NCI-H2196 (cell line): ENCODE measurements around the gene CD81.

Source experiments
- DNase-seq: peaks from one replicate; lab custom pipeline; 2025; ENCODE audit not compliant: unreplicated experiment; lab: John Stamatoyannopoulos, UW

Gene CD81

DNA sequence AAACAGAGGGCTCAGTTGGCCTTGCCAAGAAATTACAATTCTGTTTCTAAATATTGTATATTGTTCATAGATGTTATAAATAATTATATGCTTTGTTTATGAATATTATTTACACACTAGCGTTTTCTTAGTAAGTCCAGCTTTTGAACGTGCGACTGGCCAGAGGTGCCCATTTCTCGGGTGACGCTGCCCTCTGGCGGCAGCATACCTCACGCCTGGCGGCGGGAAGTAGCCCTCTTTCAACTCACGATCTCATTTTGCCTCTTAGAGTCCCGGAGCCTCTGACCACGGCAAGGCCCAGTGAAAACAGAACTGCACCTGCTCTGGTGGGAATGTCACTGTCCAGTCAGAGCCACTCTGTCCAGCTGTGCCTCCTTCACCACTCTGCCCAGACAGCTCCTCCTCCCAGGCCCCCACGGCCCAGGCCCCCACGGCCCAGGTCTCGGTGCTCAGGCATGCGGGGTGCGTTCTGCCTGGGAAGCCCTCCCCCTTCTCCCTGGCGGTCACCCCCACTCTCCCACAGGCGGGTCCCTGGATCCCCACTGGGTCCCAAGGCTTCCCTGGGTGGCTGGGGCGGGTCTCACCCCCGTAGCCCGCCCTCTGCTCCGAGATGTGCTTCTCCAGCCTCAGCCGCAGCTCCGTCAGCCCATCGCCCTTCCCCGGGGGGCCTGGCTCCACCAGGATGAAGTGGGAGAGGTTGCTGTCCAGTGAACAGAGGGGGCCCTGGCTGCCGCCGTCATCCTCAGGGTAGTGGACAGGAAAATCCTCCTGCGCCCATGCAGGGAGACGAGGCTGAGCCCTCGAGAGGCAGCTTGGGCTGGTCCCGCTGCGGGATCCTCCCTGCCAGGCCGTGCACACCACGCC, 42.8 kb downstream of the CD81 start:
- DNase-seq = peak; percentile 81

GRCh38 chr11:2420502-2421225, 43.6 kb downstream of the CD81 start:
- peak; percentile 86 for DNase-seq

DNA sequence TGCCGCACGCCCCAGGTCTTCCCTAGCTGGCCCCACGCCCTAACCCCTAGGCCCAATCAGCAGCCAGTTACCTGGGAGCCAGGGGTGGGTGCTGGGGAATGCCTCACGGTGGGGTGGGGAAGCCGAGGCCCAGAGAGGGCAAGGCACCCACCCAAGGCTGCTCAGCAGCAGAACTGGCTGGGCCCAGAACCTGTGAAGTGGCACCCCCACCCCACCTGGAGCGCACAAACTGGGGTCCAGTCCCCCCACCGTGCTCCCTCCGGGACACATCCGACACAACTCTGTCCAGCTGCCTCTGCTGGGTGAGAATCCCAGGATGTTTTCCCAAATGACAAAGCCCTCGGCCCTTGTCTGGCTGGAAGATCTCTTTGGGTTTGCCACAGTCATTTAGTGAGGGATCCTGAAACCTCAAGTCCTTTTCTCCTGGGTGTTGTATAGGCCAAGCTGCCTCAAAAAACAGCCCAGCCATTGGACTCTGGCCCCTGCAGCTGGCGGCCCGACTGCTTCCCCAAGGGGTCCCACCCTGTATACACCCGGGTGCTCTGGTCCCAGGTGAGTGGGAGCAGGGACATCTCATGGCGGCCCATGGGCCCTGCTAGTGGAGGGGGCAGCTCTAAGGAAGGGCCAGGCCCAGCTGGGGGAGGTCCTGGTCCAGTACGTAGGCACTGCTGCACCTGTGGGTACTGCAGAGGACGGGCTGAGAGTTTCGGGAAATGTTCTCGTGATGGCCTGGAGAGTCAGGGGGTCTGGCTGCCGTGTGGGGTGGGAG, 44.3 kb downstream of the CD81 start:
- DNase-seq = no peak

DNA sequence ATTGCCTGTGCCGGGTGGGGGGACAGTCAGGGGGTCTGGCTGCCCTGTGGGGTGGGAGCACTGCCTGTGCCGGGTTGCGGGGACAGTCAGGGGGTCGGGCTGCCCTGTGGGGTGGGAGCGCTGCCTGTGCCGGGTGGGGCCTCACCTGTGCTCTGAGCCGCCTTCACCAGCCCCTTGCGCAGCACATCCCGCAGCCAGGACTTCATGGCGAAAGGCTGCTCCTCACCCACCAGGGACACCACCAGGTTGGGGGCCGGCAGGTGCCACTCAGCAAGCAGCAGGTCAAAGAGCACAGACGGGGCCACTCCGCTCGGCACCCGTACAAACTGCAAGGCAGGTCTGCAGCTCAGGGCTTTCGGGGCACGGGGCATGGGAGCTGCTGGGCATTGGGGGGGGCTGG, 44.9 kb downstream of the CD81 start:
- DNase-seq = no peak

DNA sequence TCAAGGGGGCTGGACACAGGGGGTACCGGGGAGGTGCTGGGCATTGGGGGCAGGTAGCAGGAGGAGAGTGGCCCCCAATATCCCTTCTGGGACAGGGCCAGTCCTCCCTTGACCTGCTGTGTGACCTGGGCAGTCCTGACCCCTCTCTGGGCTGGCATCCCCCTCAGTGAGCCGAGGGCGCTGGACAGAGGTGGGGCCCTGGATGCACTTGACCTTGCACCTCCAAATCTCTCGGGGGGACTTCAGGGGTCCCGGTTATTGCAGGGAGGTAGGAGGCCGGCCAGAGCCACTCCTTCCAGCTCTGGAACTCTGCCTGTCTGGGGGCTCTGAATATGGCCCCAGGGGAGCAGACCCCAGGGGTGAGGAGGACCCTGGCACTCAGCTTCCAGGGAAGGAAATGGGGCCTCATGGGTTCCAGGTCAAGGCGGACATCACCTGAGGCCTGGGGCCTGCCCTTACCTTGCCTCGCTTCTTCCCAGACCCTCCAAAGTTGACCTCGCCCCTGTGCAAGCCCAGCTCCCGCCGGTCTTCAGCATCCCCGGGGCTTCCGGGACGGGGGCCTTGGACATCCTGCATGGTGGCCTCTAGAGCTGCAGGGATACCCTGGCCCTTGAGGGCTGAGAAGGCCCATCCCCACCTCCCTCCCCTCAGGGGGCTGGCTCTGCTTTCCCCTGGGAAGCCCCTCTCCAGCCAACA, 45.5 kb downstream of the CD81 start:
- DNase-seq = no peak

- DNase-seq = no peak
Measured at GRCh38 chr11:2423157-2424025, 46.3 kb downstream of the CD81 start.

DNA sequence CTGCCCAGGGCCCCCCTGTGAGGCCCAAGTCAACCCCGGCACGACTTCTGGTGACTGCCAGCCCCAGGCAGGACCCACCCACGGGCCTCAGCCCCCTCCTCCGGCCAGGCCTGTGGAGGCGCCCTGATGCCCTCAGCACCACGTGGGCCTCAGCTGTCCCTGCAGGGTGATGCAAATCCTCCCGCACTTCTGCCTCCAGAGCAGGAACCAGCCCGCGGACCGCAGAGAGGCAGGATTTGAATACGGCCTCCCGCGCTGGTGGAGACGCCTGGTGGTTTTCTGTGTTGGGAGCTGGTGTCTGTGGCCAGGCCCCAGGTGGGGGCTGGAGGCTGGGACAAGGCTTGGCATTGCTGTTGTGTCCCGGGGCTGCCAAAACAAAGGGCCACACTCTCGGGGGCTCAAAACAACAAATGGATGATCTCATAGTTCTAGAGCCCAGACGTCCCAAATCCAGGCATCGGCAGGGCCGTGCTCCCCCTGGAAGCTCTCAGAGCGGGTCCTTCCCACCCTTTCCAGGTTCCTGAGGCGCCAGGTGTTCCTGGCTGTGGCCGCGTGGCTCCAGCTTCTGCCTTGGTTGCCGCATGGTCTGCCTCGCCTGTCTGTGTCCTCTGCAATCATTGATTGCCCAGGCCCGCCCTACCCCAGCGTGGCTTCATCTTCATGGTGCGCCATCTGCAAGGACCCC, 47.8 kb downstream of the CD81 start:
- DNase-seq = no peak

- no peak for DNase-seq
Measured at GRCh38 chr11:2425506-2425905, 48.4 kb downstream of the CD81 start.

DNA sequence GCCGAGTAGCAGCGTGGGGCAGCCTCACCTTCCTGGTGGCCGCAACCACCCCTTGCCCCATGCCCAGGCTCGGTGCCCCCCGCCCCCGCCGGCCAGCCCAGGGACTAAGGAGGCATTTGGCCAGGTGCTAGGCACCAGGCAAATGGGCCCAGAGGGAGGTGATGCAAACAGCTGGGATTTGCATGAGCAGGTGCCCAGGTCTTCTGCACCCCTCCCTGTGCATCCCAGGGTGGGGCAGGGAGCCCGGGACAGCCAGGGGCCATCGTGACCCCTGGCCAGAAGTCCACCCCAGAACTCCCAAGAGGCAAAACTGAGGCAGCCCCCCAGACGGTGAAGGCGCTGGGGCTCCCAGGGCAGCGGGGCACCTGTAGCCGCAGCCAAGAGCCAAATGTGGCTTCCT, 49.1 kb downstream of the CD81 start:
- no peak for DNase-seq

GRCh38 chr11:2426826-2427521, 49.9 kb downstream of the CD81 start:
- DNase-seq = peak; percentile 42

DNA sequence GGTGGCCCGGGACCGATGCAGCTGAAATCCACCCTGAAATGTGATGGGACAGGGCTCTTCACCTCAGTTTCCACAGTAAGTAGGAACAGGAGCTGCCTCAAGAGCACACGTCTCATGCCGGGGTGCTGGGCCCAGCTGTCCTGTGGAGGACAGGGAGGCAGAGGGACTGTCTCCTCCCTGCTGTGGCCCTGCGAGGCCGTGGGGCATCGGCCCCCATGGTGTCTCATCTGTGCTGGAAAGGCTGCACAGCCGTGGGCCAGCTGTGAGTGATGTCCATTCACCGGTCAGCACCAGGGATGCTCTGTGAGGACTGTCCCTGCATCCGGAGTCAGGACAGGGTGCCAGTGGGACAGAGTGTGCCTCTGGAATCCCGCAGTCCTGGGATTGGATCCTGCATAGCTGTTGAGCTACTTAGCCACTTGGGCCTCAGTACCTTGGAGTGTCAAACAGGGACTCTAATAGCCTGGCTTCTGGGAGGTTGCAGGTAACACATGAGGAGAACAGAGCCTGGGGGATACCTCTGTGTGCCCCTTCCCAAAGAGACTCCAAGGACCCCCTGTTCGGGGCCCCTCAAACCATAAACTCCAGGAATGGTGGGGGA, 50.7 kb downstream of the CD81 start:
- DNase-seq = no peak

- peak; percentile 82 for DNase-seq
Measured at GRCh38 chr11:2428322-2428795, 51.2 kb downstream of the CD81 start.

GRCh38 chr11:2431395-2431794, 54.3 kb downstream of the CD81 start:
- DNase-seq = no peak

GRCh38 chr11:2432171-2432621, 55.1 kb downstream of the CD81 start:
- no peak for DNase-seq

DNA sequence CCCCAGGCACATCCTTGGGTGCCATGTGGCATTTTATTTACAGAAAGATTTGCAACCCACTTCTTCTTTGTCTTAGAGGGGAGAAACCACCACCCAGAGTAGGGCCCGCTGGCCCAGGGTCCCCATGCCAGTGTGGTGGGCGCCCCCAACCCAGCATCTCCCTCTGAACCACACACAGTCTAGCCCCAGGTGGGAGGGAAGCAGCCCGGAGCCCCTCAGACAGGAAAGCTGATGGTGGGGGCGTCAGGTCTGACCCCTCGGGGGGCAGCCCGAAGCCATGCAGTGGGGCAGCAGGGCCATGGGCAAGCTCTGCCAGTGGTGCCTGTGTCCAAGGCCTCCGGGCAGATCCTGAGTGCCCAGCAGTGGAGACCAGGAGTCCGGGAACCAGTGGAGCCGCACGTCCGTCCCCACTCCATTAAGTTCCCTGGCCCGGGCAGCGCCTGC, 55.5 kb downstream of the CD81 start:
- DNase-seq = no peak

GRCh38 chr11:2433106-2433925, 56.2 kb downstream of the CD81 start:
- DNase-seq = no peak

- no peak for DNase-seq
Measured at GRCh38 chr11:2434008-2434407, 56.9 kb downstream of the CD81 start.
